Measurements from ENCODE around the gene TMEM258.
A peak's percentile ranks its signal among the peaks of the same experiment; 100 is the strongest.

TMEM258 gene

DNA sequence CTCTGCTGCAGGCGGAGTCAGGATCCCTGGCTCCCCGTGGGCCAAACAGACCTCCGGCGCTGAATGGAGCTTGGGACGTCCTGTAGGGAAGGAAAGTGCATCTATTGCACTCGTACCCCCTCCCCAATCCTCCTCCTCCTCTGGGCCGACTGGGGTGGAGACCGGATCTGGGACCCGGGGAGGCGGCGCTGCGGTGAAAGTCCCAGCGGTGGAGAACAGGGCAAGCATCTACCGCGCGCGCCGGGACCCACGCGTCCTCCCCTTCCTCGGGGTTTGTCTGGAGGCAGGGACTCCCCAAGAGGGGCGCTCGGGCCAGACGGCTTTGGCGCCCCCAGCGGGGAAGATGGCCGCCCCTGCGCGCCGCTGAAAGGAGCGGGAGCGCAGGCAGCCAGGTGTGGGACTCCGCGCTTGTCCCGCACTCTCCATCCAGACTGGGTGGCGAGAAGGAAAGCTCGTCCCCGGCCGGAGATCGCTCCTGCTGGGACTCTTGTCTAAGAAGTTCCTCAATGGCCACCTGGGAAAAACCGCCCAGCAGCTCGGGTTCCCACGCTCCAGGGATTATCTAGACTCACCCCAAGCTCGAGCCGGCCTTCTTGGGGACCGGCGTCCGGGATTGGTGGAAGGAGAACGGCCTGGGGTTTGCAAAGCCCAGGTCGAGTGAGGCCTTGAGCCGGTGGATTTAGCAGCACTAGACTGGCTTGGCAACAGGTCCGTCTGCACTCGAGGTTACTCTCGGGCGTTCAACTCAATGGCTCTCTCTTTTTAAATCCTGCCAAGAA, 36.4 kb upstream of the TMEM258 start:
- DNase-seq (ENCODE audit: extremely low spot score) = peak; percentile 31
- POLR2A ChIA-PET = interaction anchor here (1.1 to 2.1 kb wide), 3 partner anchors 11 to 37 kb away, joined by 5 to 7 read pairs (median 6); no protein-coding TSS in a partner anchor
- CTCF ChIA-PET = interaction anchor here (1.0 kb wide), 1 partner anchor 11 kb away, joined by 3 read pairs; no protein-coding TSS in a partner anchor

DNA sequence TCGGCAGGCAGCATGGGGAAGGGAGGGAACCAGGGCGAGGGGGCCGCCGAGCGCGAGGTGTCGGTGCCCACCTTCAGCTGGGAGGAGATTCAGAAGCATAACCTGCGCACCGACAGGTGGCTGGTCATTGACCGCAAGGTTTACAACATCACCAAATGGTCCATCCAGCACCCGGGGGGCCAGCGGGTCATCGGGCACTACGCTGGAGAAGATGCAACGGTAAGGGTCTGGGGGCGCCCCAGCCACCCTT, 35.9 kb upstream of the TMEM258 start:
- POLR2A ChIA-PET = interaction anchor here (1.0 to 2.1 kb wide), 4 partner anchors 10 to 37 kb away, joined by 3 to 7 read pairs (median 6); no protein-coding TSS in a partner anchor
- CTCF ChIA-PET = interaction anchor here (1.0 kb wide), 1 partner anchor 11 kb away, joined by 3 read pairs; no protein-coding TSS in a partner anchor
- DNase-seq (ENCODE audit: extremely low spot score) = no peak
- TF ChIP-seq FOXK2 (IDR thresholded peaks at IDR 0.05) = no peak
- TF ChIP-seq FOXA1 (IDR thresholded peaks at IDR 0.05) = no peak
- no peak for TF ChIP-seq LEF1 (IDR thresholded peaks at IDR 0.05; ENCODE audit: borderline replicate concordance)
- TF ChIP-seq BHLHE40 (IDR thresholded peaks at IDR 0.05; ENCODE audit: borderline replicate concordance) = no peak
- no peak for TF ChIP-seq ZNF384 (IDR thresholded peaks at IDR 0.05)
- no peak for TF ChIP-seq HDGF (IDR thresholded peaks at IDR 0.05; ENCODE audit: borderline replicate concordance)
- TF ChIP-seq SP1 (IDR thresholded peaks at IDR 0.05) = no peak
- TF ChIP-seq NFRKB (IDR thresholded peaks at IDR 0.05) = no peak
- TF ChIP-seq SUZ12 (IDR thresholded peaks at IDR 0.05) = no peak

More for the DNA sequence above, 36.4 kb upstream of the TMEM258 start:
- TF ChIP-seq ARNT (IDR thresholded peaks at IDR 0.05) = no peak
- TF ChIP-seq ZNF384 (IDR thresholded peaks at IDR 0.05) = no peak
- TF ChIP-seq LEF1 (IDR thresholded peaks at IDR 0.05; ENCODE audit: borderline replicate concordance) = no peak
- TF ChIP-seq SP1 (IDR thresholded peaks at IDR 0.05) = no peak
- no peak for TF ChIP-seq FOXK2 (IDR thresholded peaks at IDR 0.05)
- TF ChIP-seq SUZ12 (IDR thresholded peaks at IDR 0.05) = no peak

DNA sequence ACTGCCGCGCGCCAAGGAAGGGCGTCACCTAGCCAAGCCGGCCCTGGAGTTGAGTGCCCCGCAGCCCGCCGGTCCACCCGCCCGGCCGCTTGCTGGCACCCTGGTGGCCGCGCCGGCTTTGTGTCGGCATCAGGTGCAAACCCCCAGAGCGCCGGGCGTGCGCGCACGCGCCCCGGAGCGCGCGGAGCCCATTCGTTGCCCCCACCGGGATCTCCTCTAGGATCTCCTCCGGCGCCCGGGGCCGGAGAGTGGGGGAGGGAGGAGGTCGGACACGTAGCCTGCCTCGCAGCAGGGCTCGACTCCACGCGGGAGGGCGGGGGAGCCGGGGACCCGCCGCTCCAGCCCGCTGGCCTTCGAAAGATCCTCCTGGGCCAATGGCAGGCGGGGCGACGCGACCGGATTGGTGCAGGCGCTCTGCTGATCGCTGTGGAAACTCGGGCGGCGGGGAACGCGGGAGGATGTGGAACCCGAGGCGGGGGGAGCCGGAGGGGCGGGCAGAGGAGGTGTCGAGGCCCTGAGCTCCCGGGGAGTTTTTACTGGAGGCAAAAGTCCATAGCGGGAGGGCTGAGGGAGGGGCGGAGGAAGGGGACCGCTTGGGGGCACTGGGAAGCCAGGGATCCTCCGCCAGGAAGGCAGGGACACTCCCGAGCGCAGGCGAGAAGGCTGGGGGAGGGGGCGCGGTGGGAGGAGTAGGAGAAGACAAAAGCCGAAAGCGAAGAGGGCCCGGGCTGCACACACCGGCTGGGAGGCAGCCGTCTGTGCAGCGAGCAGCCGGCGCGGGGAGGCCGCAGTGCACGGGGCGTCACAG, 35.4 kb upstream of the TMEM258 start, which contains the start of gene FADS2:
Gene FADS2 (plus strand): TSS at position 730 of the 808 bp plus-strand sequence. CDS start 91 bp downstream, outside the sequence.
- TF ChIP-seq TARDBP (IDR thresholded peaks at IDR 0.05) (0 out of 2 replicates have a peak, but pooled peaks have one; percentile 20), CTBP1 (IDR thresholded peaks at IDR 0.05; ENCODE audit: borderline replicate concordance) (no peak), SUZ12 (IDR thresholded peaks at IDR 0.05) (no peak), NFRKB (IDR thresholded peaks at IDR 0.05) (no peak), L3MBTL2 (conservative IDR thresholded peaks at IDR 0.05) (peak; percentile 86), FOXA1 (IDR thresholded peaks at IDR 0.05) (no peak), BHLHE40 (IDR thresholded peaks at IDR 0.05; ENCODE audit: borderline replicate concordance) (no peak), ARNT (IDR thresholded peaks at IDR 0.05) (no peak)
- peak; percentile 65 for DNase-seq (ENCODE audit: extremely low spot score)
- ChIA-PET CTCF (no interaction called here), POLR2A (interaction anchor here (1.0 to 2.1 kb wide), 3 partner anchors 10 to 30 kb away, joined by 3 to 7 read pairs (median 6); no protein-coding TSS in a partner anchor)

DNA sequence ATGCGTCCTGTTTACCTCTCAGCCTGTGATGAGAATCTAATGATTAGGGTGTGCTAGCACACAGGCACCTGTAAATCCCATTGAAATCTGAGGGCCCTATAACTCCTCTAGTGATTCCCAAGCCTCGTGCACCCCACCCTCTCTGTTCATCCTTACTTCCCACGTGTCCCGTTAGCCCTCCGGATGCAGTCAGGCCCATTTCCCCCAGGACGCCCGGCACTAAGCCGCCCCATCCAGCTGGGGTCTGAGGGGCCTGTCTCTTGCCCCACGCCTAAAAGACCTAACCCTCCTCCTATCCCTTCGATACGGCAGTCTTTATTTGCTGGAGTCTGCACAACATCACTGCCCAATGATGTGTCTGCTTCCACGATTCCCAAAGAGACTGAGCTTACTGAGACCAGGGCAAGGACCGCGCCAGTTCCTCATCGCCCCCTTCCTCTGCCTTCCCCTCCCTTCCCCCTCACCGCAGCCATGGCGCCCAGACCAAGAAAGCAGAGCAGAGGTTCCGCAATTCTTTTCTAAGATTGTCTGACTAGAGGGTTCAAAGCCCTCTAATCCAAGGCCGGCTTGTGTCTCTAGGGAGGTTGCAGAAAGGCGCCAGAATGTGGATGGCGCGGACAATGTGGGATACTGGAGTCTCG, 34.7 kb upstream of the TMEM258 start:
- TF ChIP-seq HDGF (IDR thresholded peaks at IDR 0.05; ENCODE audit: borderline replicate concordance) = no peak
- TF ChIP-seq SUZ12 (IDR thresholded peaks at IDR 0.05) = no peak
- TF ChIP-seq BHLHE40 (IDR thresholded peaks at IDR 0.05; ENCODE audit: borderline replicate concordance) = no peak
- TF ChIP-seq FOXA1 (IDR thresholded peaks at IDR 0.05) = no peak
- TF ChIP-seq LEF1 (IDR thresholded peaks at IDR 0.05; ENCODE audit: borderline replicate concordance) = no peak
- no peak for TF ChIP-seq CTBP1 (IDR thresholded peaks at IDR 0.05; ENCODE audit: borderline replicate concordance)
- TF ChIP-seq, protein P1, sequence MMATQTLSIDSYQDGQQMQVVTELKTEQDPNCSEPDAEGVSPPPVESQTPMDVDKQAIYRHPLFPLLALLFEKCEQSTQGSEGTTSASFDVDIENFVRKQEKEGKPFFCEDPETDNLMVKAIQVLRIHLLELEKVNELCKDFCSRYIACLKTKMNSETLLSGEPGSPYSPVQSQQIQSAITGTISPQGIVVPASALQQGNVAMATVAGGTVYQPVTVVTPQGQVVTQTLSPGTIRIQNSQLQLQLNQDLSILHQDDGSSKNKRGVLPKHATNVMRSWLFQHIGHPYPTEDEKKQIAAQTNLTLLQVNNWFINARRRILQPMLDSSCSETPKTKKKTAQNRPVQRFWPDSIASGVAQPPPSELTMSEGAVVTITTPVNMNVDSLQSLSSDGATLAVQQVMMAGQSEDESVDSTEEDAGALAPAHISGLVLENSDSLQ (IDR thresholded peaks at IDR 0.05) = no peak
- TF ChIP-seq TARDBP (IDR thresholded peaks at IDR 0.05) = no peak
- no peak for DNase-seq (ENCODE audit: extremely low spot score)
- CTCF ChIA-PET = no interaction called here
- POLR2A ChIA-PET = interaction anchor here (1.0 kb wide), 1 partner anchor 10 kb away, joined by 3 read pairs; the partner anchor contains the start of gene FADS1

DNA sequence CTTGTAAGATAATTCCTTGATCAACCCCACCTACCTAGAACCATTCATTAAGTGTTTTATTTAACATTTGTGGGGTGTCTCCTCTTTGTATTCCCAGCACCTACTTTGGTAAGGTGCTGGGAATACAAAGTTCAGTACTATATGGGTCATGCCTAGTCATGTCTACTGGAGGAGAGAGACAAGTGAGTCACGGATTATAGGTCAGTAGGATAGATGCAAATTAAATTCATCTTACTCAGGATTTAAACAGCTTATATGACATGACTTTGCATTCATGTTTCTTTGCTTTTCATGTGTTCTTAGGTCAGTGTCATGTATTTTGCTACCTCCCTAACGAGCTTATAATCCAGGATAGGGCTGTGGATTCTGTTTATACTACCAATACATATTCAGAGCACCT, 27.8 kb upstream of the TMEM258 start:
- ChIA-PET CTCF (no interaction called here), POLR2A (no interaction called here)
- DNase-seq (ENCODE audit: extremely low spot score) = no peak
- no peak for TF ChIP-seq SP1 (IDR thresholded peaks at IDR 0.05)
- TF ChIP-seq FOXA1 (IDR thresholded peaks at IDR 0.05) = no peak
- TF ChIP-seq BHLHE40 (IDR thresholded peaks at IDR 0.05; ENCODE audit: borderline replicate concordance) = no peak
- TF ChIP-seq, protein P1 (IDR thresholded peaks at IDR 0.05) = no peak
- TF ChIP-seq SUZ12 (IDR thresholded peaks at IDR 0.05) = no peak
- no peak for TF ChIP-seq FOXM1 (IDR thresholded peaks at IDR 0.05; ENCODE audit: borderline replicate concordance)
- TF ChIP-seq ARNT (IDR thresholded peaks at IDR 0.05) = no peak
- no peak for TF ChIP-seq FOXK2 (IDR thresholded peaks at IDR 0.05)
- no peak for TF ChIP-seq ZNF384 (IDR thresholded peaks at IDR 0.05)
- no peak for TF ChIP-seq CTBP1 (IDR thresholded peaks at IDR 0.05; ENCODE audit: borderline replicate concordance)
- no peak for TF ChIP-seq NFRKB (IDR thresholded peaks at IDR 0.05)
- TF ChIP-seq LEF1 (IDR thresholded peaks at IDR 0.05; ENCODE audit: borderline replicate concordance) = no peak
- no peak for TF ChIP-seq ELF4 (IDR thresholded peaks at IDR 0.05)
- no peak for TF ChIP-seq TARDBP (IDR thresholded peaks at IDR 0.05)
- no peak for TF ChIP-seq HDGF (IDR thresholded peaks at IDR 0.05; ENCODE audit: borderline replicate concordance)
- TF ChIP-seq L3MBTL2 (conservative IDR thresholded peaks at IDR 0.05) = no peak

Data from HEK293T (cell line).